GM04504 (cell line): ENCODE data around the gene TALDO1.

Experiments
- DNase-seq: peaks from one replicate; pipeline ENCODE4 v3.0.0-alpha.2; 2012; ENCODE audit warnings: low read depth

Gene TALDO1

GRCh38 chr11:769887-770641 lies 22.8 kb downstream of the TALDO1 start:
- DNase-seq: no peak

GRCh38 chr11:770642-771616 lies 23.7 kb downstream of the TALDO1 start:
- no peak for DNase-seq

GRCh38 chr11:771617-772204 lies 24.4 kb downstream of the TALDO1 start:
- no peak for DNase-seq

GRCh38 chr11:772429-773390 lies 25.4 kb downstream of the TALDO1 start:
- DNase-seq: no peak

- no peak for DNase-seq
These were observed 26.2 kb downstream of the TALDO1 start for GRCh38 chr11:773425-773824.

- no peak for DNase-seq
These were observed 26.6 kb downstream of the TALDO1 start for GRCh38 chr11:773830-774229.

- DNase-seq: no peak
These were observed 27.8 kb downstream of the TALDO1 start for GRCh38 chr11:774873-775592.

GRCh38 chr11:776263-776560 lies 28.9 kb downstream of the TALDO1 start:
- DNase-seq: no peak

- DNase-seq: no peak
These were observed 29.5 kb downstream of the TALDO1 start for GRCh38 chr11:776561-777287.

GRCh38 chr11:777288-778255 lies 30.3 kb downstream of the TALDO1 start, which contains the start of gene GATD1:
Gene GATD1 (minus strand): TSS chr11:777487. CDS start chr11:777462, 25 bp downstream.
- DNase-seq: peak; percentile 68

- no peak for DNase-seq
These were observed 32.0 kb downstream of the TALDO1 start for GRCh38 chr11:778976-779954.

- no peak for DNase-seq
These were observed 32.8 kb downstream of the TALDO1 start for GRCh38 chr11:779955-780532.

- DNase-seq: no peak
These were observed 35.3 kb downstream of the TALDO1 start for GRCh38 chr11:782264-783174.

- DNase-seq: peak; percentile 55
These were observed 36.3 kb downstream of the TALDO1 start for GRCh38 chr11:783581-784015.

GRCh38 chr11:786235-787083 lies 39.2 kb downstream of the TALDO1 start:
- no peak for DNase-seq
